PC-9 (cell line): ENCODE measurements around the gene DUSP10.

ENCODE experiments used
- CTCF ChIP-seq: fragments of 200-600 bp; sonication (generic); conservative IDR thresholded peaks from 2 replicates; pipeline ENCODE4 v1.6.1; 2017; ENCODE audit warnings: mixed run types, antibody characterized with exemption, mild to moderate bottlenecking, moderate library complexity
- EZH2 ChIP-seq: fragments of 200-600 bp; sonication (generic); IDR thresholded peaks from 2 replicates; pipeline ENCODE4 v1.8.0; 2017; ENCODE audit warnings: antibody characterized with exemption, low read depth

GRCh38 chr1:221743416-221744208 is 1.7 kb upstream of the DUSP10 start:
- TF ChIP-seq EZH2 (no peak), CTCF (no peak)
